Right ventricle myocardium inferior (tissue), 1 donor: ENCODE data around the gene PSG2. TPM values are rescaled to one million over a fixed set of nuclear protein-coding genes. Genes with fewer than 3 reads are reported as not detected.
"Not testable (repeated sequence)": the region's sequence is repeated elsewhere in the genome, so short reads cannot be mapped to it uniquely, and the experiment has no call there.

Experiments
- ATAC-seq: fragments of 200-7000 bp; cut with Tn5 transposase; one replicate; pipeline ENCODE4 v1.9.1; 2020; ENCODE audit warnings: mild to moderate bottlenecking, moderate library complexity
- DNase-seq: peaks from one replicate; pipeline ENCODE4 v3.0.0; 2021; ENCODE audit errors: missing footprints
- intact Hi-C: fragments of 100-400 bp; cut with DNase I; formaldehyde crosslinking; loops from one replicate; pipeline ENCODE4 v1.11.0; 2022
- total RNA-seq: library from RNA; stranded (reverse); fragmentation: NEBNext Ultra II Directional; extraction: Animal tissue kit (Norgen Biotek cat#: 25700); gene quantifications from one replicate; pipeline ENCODE4 v1.2.1, GENCODE V29; 2021
- donor health status: DM: no; HTN: yes; CAD: no; lungs with severe emphysema.

Gene PSG2
- total RNA-seq, 1 donor from 2014 or later = not detected

GRCh38 chr19:43085796-43086530, 3.5 kb upstream of the PSG2 start:
- intact Hi-C loops, DNase-seq, ATAC-seq: not testable (repeated sequence)

GRCh38 chr19:43084196-43084832, 1.8 kb upstream of the PSG2 start:
- DNase-seq, ATAC-seq, intact Hi-C loops: not testable (repeated sequence)

GRCh38 chr19:43083721-43084120, 1.2 kb upstream of the PSG2 start:
- ATAC-seq, DNase-seq, intact Hi-C loops: not testable (repeated sequence)

GRCh38 chr19:43078311-43078710, 4.2 kb downstream of the PSG2 start:
- DNase-seq = no peak
- intact Hi-C loops = no loop called here
- no peak for ATAC-seq

- not testable (repeated sequence) for ATAC-seq, DNase-seq
Observed at GRCh38 chr19:43077881-43078280, 4.6 kb downstream of the PSG2 start.

GRCh38 chr19:43062418-43062817, 20.1 kb downstream of the PSG2 start:
- DNase-seq, ATAC-seq, intact Hi-C loops: not testable (repeated sequence)

More at GRCh38 chr19:43077881-43078280, 4.6 kb downstream of the PSG2 start:
- intact Hi-C loops = not testable (repeated sequence)

GRCh38 chr19:43061326-43061725, 21.2 kb downstream of the PSG2 start:
- DNase-seq, intact Hi-C loops, ATAC-seq: not testable (repeated sequence)

- intact Hi-C loops, DNase-seq, ATAC-seq: not testable (repeated sequence)
Observed at GRCh38 chr19:43060254-43060653, 22.2 kb downstream of the PSG2 start.

GRCh38 chr19:43059482-43059881, 23.0 kb downstream of the PSG2 start:
- intact Hi-C loops, ATAC-seq: not testable (repeated sequence)

GRCh38 chr19:43058440-43058839, 24.1 kb downstream of the PSG2 start:
- DNase-seq, intact Hi-C loops, ATAC-seq: not testable (repeated sequence)

More at GRCh38 chr19:43059482-43059881, 23.0 kb downstream of the PSG2 start:
- DNase-seq = not testable (repeated sequence)

- intact Hi-C loops, ATAC-seq, DNase-seq: not testable (repeated sequence)
Observed at GRCh38 chr19:43047966-43048365, 34.5 kb downstream of the PSG2 start.

- ATAC-seq, DNase-seq, intact Hi-C loops: not testable (repeated sequence)
Observed at GRCh38 chr19:43046578-43046977, 35.9 kb downstream of the PSG2 start.

GRCh38 chr19:43043492-43044180, 38.9 kb downstream of the PSG2 start:
- intact Hi-C loops, DNase-seq, ATAC-seq: not testable (repeated sequence)

- intact Hi-C loops, ATAC-seq, DNase-seq: not testable (repeated sequence)
Observed at GRCh38 chr19:43031645-43032044, 50.9 kb downstream of the PSG2 start.

- DNase-seq (no peak), ATAC-seq (no peak)
- intact Hi-C loops = no loop called here
Observed at GRCh38 chr19:43028866-43029265, 53.6 kb downstream of the PSG2 start.

- intact Hi-C loops, DNase-seq, ATAC-seq: not testable (repeated sequence)
Observed at GRCh38 chr19:43027985-43028384, 54.5 kb downstream of the PSG2 start.

GRCh38 chr19:43027061-43027460, 55.4 kb downstream of the PSG2 start:
- intact Hi-C loops, DNase-seq, ATAC-seq: not testable (repeated sequence)

- intact Hi-C loops, DNase-seq, ATAC-seq: not testable (repeated sequence)
Observed at GRCh38 chr19:43026369-43026768, 56.1 kb downstream of the PSG2 start, which contains the start of gene PSG11. TSS of gene PSG11 (minus strand) at chr19:43026469. CDS start at chr19:43026372, 97 bp downstream.

- DNase-seq, intact Hi-C loops, ATAC-seq: not testable (repeated sequence)
Observed at GRCh38 chr19:43022098-43022497, 60.4 kb downstream of the PSG2 start.
